ENCODE data around the gene ACAP2.

DNA sequence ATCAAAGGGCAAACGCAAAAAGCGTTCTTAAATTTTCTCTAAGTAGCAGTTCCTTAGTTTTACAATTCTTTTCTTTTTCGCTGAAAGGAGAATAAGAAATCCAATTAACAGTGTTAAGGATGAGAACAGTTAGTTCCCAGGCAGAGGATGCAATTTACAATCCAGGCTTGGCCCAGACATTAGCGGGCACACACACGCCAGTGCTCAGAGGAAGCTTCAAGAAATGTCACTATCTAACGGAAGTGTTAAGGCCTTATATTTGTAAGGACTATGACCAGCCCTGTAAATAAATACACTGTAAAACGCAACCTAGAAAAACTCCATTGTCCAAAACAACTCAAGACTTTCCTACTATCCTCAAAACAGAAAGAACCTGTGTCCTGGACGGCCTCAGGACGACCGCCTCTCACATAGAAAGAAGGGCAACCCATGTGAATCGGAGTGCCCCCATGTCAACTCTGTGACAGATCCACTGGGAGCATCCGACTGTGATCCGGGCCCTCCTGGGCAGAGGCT, 1.3 kb downstream of the ACAP2 start:
- TF ChIP-seq, protein P1, sequence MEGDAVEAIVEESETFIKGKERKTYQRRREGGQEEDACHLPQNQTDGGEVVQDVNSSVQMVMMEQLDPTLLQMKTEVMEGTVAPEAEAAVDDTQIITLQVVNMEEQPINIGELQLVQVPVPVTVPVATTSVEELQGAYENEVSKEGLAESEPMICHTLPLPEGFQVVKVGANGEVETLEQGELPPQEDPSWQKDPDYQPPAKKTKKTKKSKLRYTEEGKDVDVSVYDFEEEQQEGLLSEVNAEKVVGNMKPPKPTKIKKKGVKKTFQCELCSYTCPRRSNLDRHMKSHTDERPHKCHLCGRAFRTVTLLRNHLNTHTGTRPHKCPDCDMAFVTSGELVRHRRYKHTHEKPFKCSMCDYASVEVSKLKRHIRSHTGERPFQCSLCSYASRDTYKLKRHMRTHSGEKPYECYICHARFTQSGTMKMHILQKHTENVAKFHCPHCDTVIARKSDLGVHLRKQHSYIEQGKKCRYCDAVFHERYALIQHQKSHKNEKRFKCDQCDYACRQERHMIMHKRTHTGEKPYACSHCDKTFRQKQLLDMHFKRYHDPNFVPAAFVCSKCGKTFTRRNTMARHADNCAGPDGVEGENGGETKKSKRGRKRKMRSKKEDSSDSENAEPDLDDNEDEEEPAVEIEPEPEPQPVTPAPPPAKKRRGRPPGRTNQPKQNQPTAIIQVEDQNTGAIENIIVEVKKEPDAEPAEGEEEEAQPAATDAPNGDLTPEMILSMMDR (IDR thresholded peaks at IDR 0.05; ENCODE audit: poor library complexity), result no peak
- TF ChIP-seq EZH2phosphoT487 (IDR thresholded peaks at IDR 0.05; ENCODE audit: low read depth, severe bottlenecking, unreplicated experiment), result no peak

Data from hepatocyte (in vitro differentiated cells).